HG03558 (cell line): ENCODE measurements around the gene PANK4.

ENCODE experiments used
- ATAC-seq: cut with Tn5 transposase; IDR thresholded peaks from one replicate; pipeline ENCODE4 v1.9.1; 2021; ENCODE audit warnings: moderate number of reproducible peaks; ENCODE audit not compliant: unreplicated experiment; ENCODE audit errors: extremely low read depth

The PANK4 gene

GRCh38 chr1:2516946-2517345, 9.4 kb downstream of the PANK4 start:
- no peak for ATAC-seq

- ATAC-seq, result no peak
These were observed 10.3 kb downstream of the PANK4 start for GRCh38 chr1:2516124-2516523.

- ATAC-seq, result no peak
These were observed 10.7 kb downstream of the PANK4 start for GRCh38 chr1:2515763-2516080.

GRCh38 chr1:2514863-2515762, 11.3 kb downstream of the PANK4 start:
- ATAC-seq, result no peak

- ATAC-seq, result no peak
These were observed 12.3 kb downstream of the PANK4 start for GRCh38 chr1:2513939-2514652.

- no peak for ATAC-seq
These were observed 13.5 kb downstream of the PANK4 start for GRCh38 chr1:2512862-2513421.

GRCh38 chr1:2510366-2511155, 15.8 kb downstream of the PANK4 start:
- ATAC-seq, result no peak

- ATAC-seq, result no peak
These were observed 16.8 kb downstream of the PANK4 start for GRCh38 chr1:2509589-2509988.

GRCh38 chr1:2508751-2509150, 17.6 kb downstream of the PANK4 start:
- ATAC-seq, result no peak

GRCh38 chr1:2508180-2508579, 18.2 kb downstream of the PANK4 start:
- ATAC-seq, result no peak

- ATAC-seq, result no peak
These were observed 18.6 kb downstream of the PANK4 start for GRCh38 chr1:2507744-2508155.

- ATAC-seq, result no peak
These were observed 19.4 kb downstream of the PANK4 start for GRCh38 chr1:2506901-2507565.

GRCh38 chr1:2506007-2506860, 20.2 kb downstream of the PANK4 start:
- no peak for ATAC-seq

- no peak for ATAC-seq
These were observed 20.9 kb downstream of the PANK4 start for GRCh38 chr1:2505461-2505994.

GRCh38 chr1:2504949-2505272, 21.5 kb downstream of the PANK4 start:
- no peak for ATAC-seq

- no peak for ATAC-seq
These were observed 22.0 kb downstream of the PANK4 start for GRCh38 chr1:2504225-2504948.

GRCh38 chr1:2503554-2504224, 22.7 kb downstream of the PANK4 start:
- no peak for ATAC-seq
